B cell (primary cell): ENCODE data around the gene HSP90AB1. TPM values are rescaled to one million over a fixed set of nuclear protein-coding genes. Genes with fewer than 3 reads are reported as not detected.

Experiments used
- ATAC-seq: fragments of 200-7000 bp; cut with Tn5 transposase; one replicate; pipeline ENCODE4 v1.10.0; 2021; ENCODE audit warnings: low read depth, mild to moderate bottlenecking, moderate number of reproducible peaks, moderate library complexity
- CTCF ChIA-PET: fragments of 350-600 bp; sonication (Branson Sonifier 250); formaldehyde crosslinking; loops from one replicate; lab custom pipeline; 2021; ENCODE audit warnings: antibody characterized with exemption, inconsistent platforms; lab: Charles Lee
- POLR2A ChIA-PET: fragments of 350-600 bp; sonication (Branson Sonifier 250); formaldehyde crosslinking; loops from one replicate; lab custom pipeline; 2021; ENCODE audit warnings: antibody characterized with exemption; lab: Charles Lee
- DNase-seq: peaks from one replicate; pipeline ENCODE4 v3.0.0; 2013
- H2AFZ ChIP-seq: 2 replicates; pipeline ENCODE4 v1.6.1; 2012; ENCODE audit warnings: mild to moderate bottlenecking, low read depth, low read length; ENCODE audit not compliant: insufficient read depth, poor library complexity, severe bottlenecking
- H3K27ac ChIP-seq, 2 donors: 1 replicate in 1 of 2; 2 replicates in 1 of 2; pipeline ENCODE4 v1.5.1; 2012 to 2013; ENCODE audit warnings: low read length in 2 of 2, mild to moderate bottlenecking in 2 of 2, moderate library complexity in 1 of 2
- H3K27me3 ChIP-seq, 4 experiments: fragments of 200-600 bp in 1 of 4; sonication (generic) in 1 of 4; replicated peaks in 1 of 4; 1 replicate in 2 of 4; 2 replicates in 2 of 4; pipeline versions ENCODE4 v1.6.1 to v1.7.0; 2013 to 2016; ENCODE audit warnings: low read length in 3 of 4, mild to moderate bottlenecking in 2 of 4, mixed read lengths in 1 of 4, moderate library complexity in 1 of 4; ENCODE audit not compliant: insufficient read depth in 4 of 4, control insufficient read depth in 3 of 4; ENCODE audit errors: control extremely low read depth in 1 of 4
- H3K36me3 ChIP-seq, 2 experiments: replicated peaks in 1 of 2; 1 replicate in 1 of 2; 2 replicates in 1 of 2; pipeline versions ENCODE4 v1.6.1 to v1.7.1; 2013; ENCODE audit warnings: low read length in 1 of 2; ENCODE audit not compliant: insufficient read depth in 2 of 2, control insufficient read depth in 1 of 2; ENCODE audit errors: control extremely low read depth in 1 of 2, extremely low read depth in 1 of 2
- H3K4me1 ChIP-seq, 2 donors: fragments of 200-600 bp in 1 of 2; sonication (generic) in 1 of 2; 1 replicate in 1 of 2; 2 replicates in 1 of 2; pipeline versions ENCODE4 v1.5.1 to v1.6.1; 2013 to 2017; ENCODE audit warnings: low read length in 2 of 2; ENCODE audit not compliant: control insufficient read depth in 2 of 2, insufficient read depth in 2 of 2
- H3K4me2 ChIP-seq: replicated peaks from 2 replicates; pipeline ENCODE3; 2012; ENCODE audit warnings: mild to moderate bottlenecking, low read depth, low read length; ENCODE audit not compliant: poor library complexity, severe bottlenecking
- H3K4me3 ChIP-seq, 5 experiments: fragments of 200-600 bp in 1 of 5; sonication (generic) in 1 of 5; 1 replicate in 3 of 5; 2 replicates in 2 of 5; pipeline versions ENCODE4 v1.5.1 to v1.7.0; 2011 to 2016; ENCODE audit warnings: low read length in 4 of 5, mild to moderate bottlenecking in 4 of 5, low read depth in 2 of 5, control low read depth in 1 of 5, moderate library complexity in 1 of 5; ENCODE audit not compliant: insufficient read depth in 1 of 5; ENCODE audit errors: control extremely low read depth in 1 of 5, extremely low read depth in 1 of 5
- H3K79me2 ChIP-seq: fragments of 200-600 bp; sonication (generic); one replicate; pipeline ENCODE4 v1.6.0; 2016; ENCODE audit warnings: low read length; ENCODE audit not compliant: control insufficient read depth, insufficient read depth
- H3K9ac ChIP-seq: fragments of 200-600 bp; sonication (generic); 2 replicates; pipeline ENCODE4 v1.6.1; 2017; ENCODE audit warnings: mild to moderate bottlenecking, low read length, moderate library complexity
- H3K9me3 ChIP-seq, 3 donors: one replicate each; pipeline versions ENCODE4 v1.6.1 to v1.7.1; 2013; ENCODE audit warnings: low read length in 2 of 3; ENCODE audit not compliant: control insufficient read depth in 2 of 3, insufficient read depth in 1 of 3; ENCODE audit errors: control extremely low read depth in 1 of 3
- H4K20me1 ChIP-seq: 2 replicates; pipeline ENCODE4 v1.6.0; 2012; ENCODE audit warnings: mild to moderate bottlenecking, low read length; ENCODE audit not compliant: insufficient read depth, control insufficient read depth, poor library complexity, severe bottlenecking
- H3K27ac Mint-ChIP-seq: one replicate; pipeline ENCODE4 v1.8.0; 2021; ENCODE audit warnings: mixed read lengths
- H3K27me3 Mint-ChIP-seq: one replicate; pipeline ENCODE4 v1.8.0; 2021; ENCODE audit warnings: mixed read lengths
- H3K4me1 Mint-ChIP-seq: one replicate; pipeline ENCODE4 v1.8.0; 2021; ENCODE audit warnings: mixed read lengths
- H3K4me3 Mint-ChIP-seq: one replicate; pipeline ENCODE4 v1.8.0; 2021; ENCODE audit warnings: mixed read lengths
- H3K9me3 Mint-ChIP-seq: one replicate; pipeline ENCODE4 v1.8.0; 2022; ENCODE audit warnings: mixed read lengths; ENCODE audit not compliant: insufficient read depth
- EZH2 ChIP-seq: IDR thresholded peaks from 2 replicates; pipeline ENCODE4 v1.6.1; 2012; ENCODE audit warnings: borderline replicate concordance, low read depth, mild to moderate bottlenecking, moderate library complexity, low read length; ENCODE audit not compliant: insufficient read depth, poor library complexity, severe bottlenecking
- WGBS: methylation state at CpG from one replicate; pipeline ENCODE4 v1.1.5; 2013; ENCODE audit warnings: missing lambda C conversion rate; ENCODE audit not compliant: insufficient coverage; 5-methylcytosine and 5-hydroxymethylcytosine counted together
- intact Hi-C: fragments of 100-400 bp; cut with micrococcal nuclease; formaldehyde crosslinking; loops from one replicate; pipeline ENCODE4 v1.10.0; 2022
- polyA plus RNA-seq: library from polyadenylated mRNA; depleted of rRNA; stranded (reverse); fragments of >200 nt; gene quantifications from 2 replicates; pipeline ENCODE4 v1.2.3, GENCODE V29; 2012
- total RNA-seq, 2 donors: library from RNA; stranded (reverse); fragments of 120-200 nt in 1 of 2; gene quantifications; 1 replicate in 1 of 2; 2 replicates in 1 of 2; pipeline versions ENCODE4 v1.2.3 to v1.2.4, GENCODE V29; 2013 to 2022
- TF ChIP-seq, protein P1 (sequence below): fragments of 200-600 bp; IDR thresholded peaks from one replicate; pipeline ENCODE4 v1.8.0; 2022; ENCODE audit warnings: antibody characterized with exemption, mild to moderate bottlenecking

HSP90AB1 gene
- total and polyA plus RNA-seq, 2 donors (not counting 1 experiment from before 2014, with no cell fraction given): 395 to 645 TPM

DNA sequence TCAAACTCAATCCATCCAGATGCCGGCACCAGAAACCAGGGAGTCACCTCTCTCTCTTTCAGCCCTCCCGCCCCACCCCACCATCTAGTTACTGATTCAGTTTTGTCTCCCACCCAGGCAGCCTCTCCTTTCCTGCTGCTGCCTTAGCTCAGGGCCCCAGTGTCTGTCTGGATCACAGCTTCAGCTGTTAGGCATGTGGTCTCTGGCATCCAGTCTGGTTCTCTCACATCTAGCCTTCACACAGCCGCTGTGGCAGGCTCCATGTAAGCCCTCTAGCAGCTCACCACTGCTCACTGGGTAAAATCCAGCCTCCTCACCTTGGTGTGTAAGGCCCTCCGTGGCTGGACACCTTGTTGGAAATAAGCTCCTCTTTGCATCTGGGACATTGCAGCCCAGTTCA, 44.9 kb downstream of the HSP90AB1 start:
- Mint-ChIP-seq H3K4me3 (no peak overlapping the region), H3K4me1 (no peaks in the 10 kb centered on the region), H3K9me3 (no peaks in the 10 kb centered on the region), H3K27me3 (peaks cover 72% of the 10 kb centered on the region), H3K27ac (no peak overlapping the region)
- H3K27ac ChIP-seq: no peak overlapping the region
- H3K9me3 ChIP-seq: peaks cover 0 to 5% (median 0%) of the 10 kb centered on the region in 3 donors
- no peak overlapping the region for H3K9ac ChIP-seq
- H3K4me1 ChIP-seq: peaks cover 2 to 6% of the 10 kb centered on the region in 2 donors
- H3K27me3 ChIP-seq: peaks cover 0 to 56% (median 25%) of the 10 kb centered on the region in 4 experiments
- H4K20me1 ChIP-seq: peaks cover under 1% of the 10 kb centered on the region
- no peak overlapping the region for H3K4me2 ChIP-seq
- no peak for ATAC-seq
- no peak overlapping the region for H2AFZ ChIP-seq
- H3K4me3 ChIP-seq: no peak overlapping the region
- POLR2A ChIA-PET: no interaction called here
- 75% methylated on average over 4 of the region's 4 CpGs for WGBS
- no peaks in the 10 kb centered on the region for H3K36me3 ChIP-seq
- DNase-seq: no peak
- H3K79me2 ChIP-seq: no peaks in the 10 kb centered on the region
- intact Hi-C loops: no loop called here
- CTCF ChIA-PET: interaction anchor here (0.8 to 1.6 kb wide), 2 partner anchors 13 to 119 kb away, joined by 3 to 5 read pairs; no protein-coding TSS in a partner anchor
- TF ChIP-seq EZH2: no peak
- TF ChIP-seq, protein P1, sequence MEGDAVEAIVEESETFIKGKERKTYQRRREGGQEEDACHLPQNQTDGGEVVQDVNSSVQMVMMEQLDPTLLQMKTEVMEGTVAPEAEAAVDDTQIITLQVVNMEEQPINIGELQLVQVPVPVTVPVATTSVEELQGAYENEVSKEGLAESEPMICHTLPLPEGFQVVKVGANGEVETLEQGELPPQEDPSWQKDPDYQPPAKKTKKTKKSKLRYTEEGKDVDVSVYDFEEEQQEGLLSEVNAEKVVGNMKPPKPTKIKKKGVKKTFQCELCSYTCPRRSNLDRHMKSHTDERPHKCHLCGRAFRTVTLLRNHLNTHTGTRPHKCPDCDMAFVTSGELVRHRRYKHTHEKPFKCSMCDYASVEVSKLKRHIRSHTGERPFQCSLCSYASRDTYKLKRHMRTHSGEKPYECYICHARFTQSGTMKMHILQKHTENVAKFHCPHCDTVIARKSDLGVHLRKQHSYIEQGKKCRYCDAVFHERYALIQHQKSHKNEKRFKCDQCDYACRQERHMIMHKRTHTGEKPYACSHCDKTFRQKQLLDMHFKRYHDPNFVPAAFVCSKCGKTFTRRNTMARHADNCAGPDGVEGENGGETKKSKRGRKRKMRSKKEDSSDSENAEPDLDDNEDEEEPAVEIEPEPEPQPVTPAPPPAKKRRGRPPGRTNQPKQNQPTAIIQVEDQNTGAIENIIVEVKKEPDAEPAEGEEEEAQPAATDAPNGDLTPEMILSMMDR: no peak

DNA sequence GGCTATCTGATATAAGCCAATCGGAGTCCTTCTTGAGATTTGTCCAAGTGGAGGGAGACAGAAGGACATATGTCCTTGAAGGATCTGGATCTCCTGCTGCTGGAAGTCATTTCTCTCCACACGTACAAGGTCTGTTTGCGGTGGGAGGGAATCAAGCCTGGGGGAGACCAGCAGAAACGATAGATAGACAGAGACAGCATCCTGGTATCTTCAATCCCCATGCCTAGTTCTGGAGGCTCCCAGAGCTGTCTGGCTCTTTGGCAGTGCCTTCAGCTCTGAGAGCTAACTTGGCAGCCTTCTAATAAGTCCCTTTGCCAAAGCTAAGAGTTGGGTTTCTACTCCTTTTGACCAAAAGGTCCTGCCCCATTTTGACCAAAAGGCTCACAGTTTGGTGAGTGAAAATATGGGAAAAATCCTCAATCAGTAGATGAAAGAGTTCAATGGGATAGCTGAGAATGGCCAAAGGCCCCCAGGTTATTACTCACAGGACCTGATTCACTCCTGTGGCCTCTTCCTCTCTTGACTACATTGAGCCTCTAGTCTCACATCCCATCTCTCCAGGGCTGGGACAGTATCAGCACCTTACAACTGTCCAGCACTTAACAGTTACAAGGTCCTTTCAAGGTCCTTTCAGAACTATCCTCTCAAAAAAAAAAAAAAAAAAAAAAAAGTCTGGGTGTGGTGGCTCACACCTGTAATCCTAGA, 45.9 kb downstream of the HSP90AB1 start:
- DNase-seq (no peak), ATAC-seq (no peak)
- H3K4me3 Mint-ChIP-seq: no peak overlapping the region
- Histone ChIP-seq H3K27ac (no peak overlapping the region), H3K79me2 (no peaks in the 10 kb centered on the region), H3K4me3 (no peak overlapping the region), H3K27me3 (peaks cover 0 to 60% (median 30%) of the 10 kb centered on the region in 4 experiments), H4K20me1 (peaks cover 7% of the 10 kb centered on the region), H3K4me1 (peaks cover 9 to 16% of the 10 kb centered on the region in 2 donors), H3K9ac (no peak overlapping the region), H2AFZ (no peak overlapping the region), H3K36me3 (no peaks in the 10 kb centered on the region), H3K9me3 (peaks cover 0 to 7% (median 0%) of the 10 kb centered on the region in 3 donors), H3K4me2 (no peak overlapping the region)
- H3K27me3 Mint-ChIP-seq: peaks cover 69% of the 10 kb centered on the region
- no peak overlapping the region for H3K27ac Mint-ChIP-seq
- POLR2A ChIA-PET: no interaction called here
- CTCF ChIA-PET: interaction anchor here (0.8 to 1.6 kb wide), 4 partner anchors 12 to 120 kb away, joined by 3 to 5 read pairs (median 4); partner anchors contain the start of gene AARS2
- intact Hi-C loops: no loop called here
- H3K9me3 Mint-ChIP-seq: no peaks in the 10 kb centered on the region
- H3K4me1 Mint-ChIP-seq: peaks cover 2% of the 10 kb centered on the region
- WGBS: 98% methylated on average over 3 of the region's 4 CpGs
- TF ChIP-seq EZH2: no peak
- TF ChIP-seq, protein P1: no peak
